HG02623 (cell line): ENCODE results near the gene ASTN2.

ENCODE experiments used
- ATAC-seq: cut with Tn5 transposase; IDR thresholded peaks from one replicate; pipeline ENCODE4 v1.9.1; 2021; ENCODE audit warnings: moderate library complexity; ENCODE audit not compliant: unreplicated experiment

ASTN2 gene

GRCh38 chr9:116452227-116452626, 962.6 kb downstream of the ASTN2 start:
- ATAC-seq = no peak

GRCh38 chr9:116451500-116452115, 963.2 kb downstream of the ASTN2 start:
- no peak for ATAC-seq

GRCh38 chr9:116450378-116451139, 964.3 kb downstream of the ASTN2 start:
- ATAC-seq = peak; percentile 93

- no peak for ATAC-seq
Observed at GRCh38 chr9:116449949-116450348, 964.9 kb downstream of the ASTN2 start.

GRCh38 chr9:116448431-116448830, 966.4 kb downstream of the ASTN2 start:
- ATAC-seq = no peak

GRCh38 chr9:116447934-116448333, 966.9 kb downstream of the ASTN2 start:
- no peak for ATAC-seq

GRCh38 chr9:116442528-116442927, 972.3 kb downstream of the ASTN2 start:
- no peak for ATAC-seq

GRCh38 chr9:116437411-116438370, 977.2 kb downstream of the ASTN2 start:
- no peak for ATAC-seq

GRCh38 chr9:116436121-116436520, 978.7 kb downstream of the ASTN2 start:
- no peak for ATAC-seq

- ATAC-seq = no peak
Observed at GRCh38 chr9:116435706-116436105, 979.2 kb downstream of the ASTN2 start.

- ATAC-seq = no peak
Observed at GRCh38 chr9:116434314-116434713, 980.5 kb downstream of the ASTN2 start.

GRCh38 chr9:116432051-116432450, 982.8 kb downstream of the ASTN2 start:
- ATAC-seq = no peak

- no peak for ATAC-seq
Observed at GRCh38 chr9:116430849-116431248, 984.0 kb downstream of the ASTN2 start.

GRCh38 chr9:116425244-116425643, 989.6 kb downstream of the ASTN2 start:
- ATAC-seq = no peak

- no peak for ATAC-seq
Observed at GRCh38 chr9:116423149-116423548, 991.7 kb downstream of the ASTN2 start.

GRCh38 chr9:116422119-116422979, 992.5 kb downstream of the ASTN2 start:
- ATAC-seq = no peak

GRCh38 chr9:116420993-116421538, 993.8 kb downstream of the ASTN2 start:
- no peak for ATAC-seq

GRCh38 chr9:116419181-116419580, 995.7 kb downstream of the ASTN2 start:
- no peak for ATAC-seq

GRCh38 chr9:116417464-116417863, 997.4 kb downstream of the ASTN2 start:
- ATAC-seq = no peak

GRCh38 chr9:116416421-116416820, 998.4 kb downstream of the ASTN2 start:
- ATAC-seq = no peak
